ENCODE data around the gene MTMR6.
A peak's percentile ranks its signal among the peaks of the same experiment; 100 is the strongest.

The MTMR6 gene

GRCh38 chr13:25241007-25241406 lies 46.3 kb downstream of the MTMR6 start:
- Histone ChIP-seq H3K4me3 (replicated peaks; ENCODE audit: low read depth, low read length) (no peak overlapping the region), H3K36me3 (ENCODE audit: control insufficient read depth, insufficient read depth, low read length) (no peaks in the 10 kb centered on the region), H3K27me3 (replicated peaks; ENCODE audit: control insufficient read depth, insufficient read depth, low read length) (no peaks in the 10 kb centered on the region)
- TF ChIP-seq CTCF (IDR thresholded peaks at IDR 0.05; ENCODE audit: insufficient read depth, low read length, poor library complexity, severe bottlenecking) = no peak
- DNase-seq (ENCODE audit: extremely low read depth, insufficient read length) = no peak

- no peaks in the 10 kb centered on the region for H3K27me3 ChIP-seq (replicated peaks; ENCODE audit: control insufficient read depth, insufficient read depth, low read length)
- no peak overlapping the region for H3K4me3 ChIP-seq (replicated peaks; ENCODE audit: low read depth, low read length)
- DNase-seq (ENCODE audit: extremely low read depth, insufficient read length) = no peak
- TF ChIP-seq CTCF (IDR thresholded peaks at IDR 0.05; ENCODE audit: insufficient read depth, low read length, poor library complexity, severe bottlenecking) = no peak
- no peaks in the 10 kb centered on the region for H3K36me3 ChIP-seq (ENCODE audit: control insufficient read depth, insufficient read depth, low read length)
Observed at GRCh38 chr13:25237083-25237482, 50.2 kb downstream of the MTMR6 start.

GRCh38 chr13:25233861-25234260 lies 53.4 kb downstream of the MTMR6 start:
- no peaks in the 10 kb centered on the region for H3K36me3 ChIP-seq (ENCODE audit: control insufficient read depth, insufficient read depth, low read length)
- no peak for TF ChIP-seq CTCF (IDR thresholded peaks at IDR 0.05; ENCODE audit: insufficient read depth, low read length, poor library complexity, severe bottlenecking)
- no peak for DNase-seq (ENCODE audit: extremely low read depth, insufficient read length)

GRCh38 chr13:25232937-25233515 lies 54.3 kb downstream of the MTMR6 start:
- no peak overlapping the region for H3K4me3 ChIP-seq (replicated peaks; ENCODE audit: low read depth, low read length)
- peak; percentile 49 for TF ChIP-seq CTCF (IDR thresholded peaks at IDR 0.05; ENCODE audit: insufficient read depth, low read length, poor library complexity, severe bottlenecking)
- DNase-seq (ENCODE audit: extremely low read depth, insufficient read length) = no peak
- no peaks in the 10 kb centered on the region; the same call in 1 of the 2 replicates for H3K27me3 ChIP-seq (replicated peaks; ENCODE audit: control insufficient read depth, insufficient read depth, low read length)
- no peaks in the 10 kb centered on the region for H3K36me3 ChIP-seq (ENCODE audit: control insufficient read depth, insufficient read depth, low read length)

More at GRCh38 chr13:25233861-25234260, 53.4 kb downstream of the MTMR6 start:
- no peaks in the 10 kb centered on the region for H3K27me3 ChIP-seq (replicated peaks; ENCODE audit: control insufficient read depth, insufficient read depth, low read length)
- H3K4me3 ChIP-seq (replicated peaks; ENCODE audit: low read depth, low read length) = no peak overlapping the region

- TF ChIP-seq CTCF (IDR thresholded peaks at IDR 0.05; ENCODE audit: insufficient read depth, low read length, poor library complexity, severe bottlenecking) = no peak
- Histone ChIP-seq H3K4me3 (replicated peaks; ENCODE audit: low read depth, low read length) (no peak overlapping the region), H3K27me3 (replicated peaks; ENCODE audit: control insufficient read depth, insufficient read depth, low read length) (no peaks in the 10 kb centered on the region; the same call in 1 of the 2 replicates), H3K36me3 (ENCODE audit: control insufficient read depth, insufficient read depth, low read length) (no peaks in the 10 kb centered on the region)
- no peak for DNase-seq (ENCODE audit: extremely low read depth, insufficient read length)
Observed at GRCh38 chr13:25231517-25231916, 55.8 kb downstream of the MTMR6 start.

- Histone ChIP-seq H3K27me3 (replicated peaks; ENCODE audit: control insufficient read depth, insufficient read depth, low read length) (no peaks in the 10 kb centered on the region; the same call in 1 of the 2 replicates), H3K36me3 (ENCODE audit: control insufficient read depth, insufficient read depth, low read length) (no peaks in the 10 kb centered on the region), H3K4me3 (replicated peaks; ENCODE audit: low read depth, low read length) (no peak overlapping the region)
- no peak for TF ChIP-seq CTCF (IDR thresholded peaks at IDR 0.05; ENCODE audit: insufficient read depth, low read length, poor library complexity, severe bottlenecking)
- no peak for DNase-seq (ENCODE audit: extremely low read depth, insufficient read length)
Observed at GRCh38 chr13:25227690-25228089, 59.6 kb downstream of the MTMR6 start.
